ENCODE measurements around the gene TTN. TPM values are rescaled to one million over a fixed set of nuclear protein-coding genes. Genes with fewer than 3 reads are reported as not detected.

Gene TTN
- total RNA-seq, 1 donor from 2014 or later, result under 0.01 TPM

GRCh38 chr2:178830451-178830850, 23.2 kb upstream of the TTN start:
- TF ChIP-seq CTCF (IDR thresholded peaks at IDR 0.05; ENCODE audit: insufficient read depth, low read length, severe bottlenecking), result no peak

GRCh38 chr2:178829981-178830380, 22.8 kb upstream of the TTN start:
- FAIRE-seq, result no peak
- TF ChIP-seq CTCF (IDR thresholded peaks at IDR 0.05; ENCODE audit: insufficient read depth, low read length, severe bottlenecking), result no peak

More at GRCh38 chr2:178830451-178830850, 23.2 kb upstream of the TTN start:
- Histone ChIP-seq H3K4me3 (ENCODE audit: low read depth, low read length) (no peak overlapping the region), H3K27me3 (ENCODE audit: control insufficient read depth, insufficient read depth, low read length) (no peaks in the 10 kb centered on the region), H3K36me3 (ENCODE audit: control insufficient read depth, insufficient read depth, low read length) (no peaks in the 10 kb centered on the region)
- FAIRE-seq (no peak), DNase-seq (ENCODE audit: low read depth) (no peak)

GRCh38 chr2:178829299-178829960, 22.2 kb upstream of the TTN start:
- H3K36me3 ChIP-seq (ENCODE audit: control insufficient read depth, insufficient read depth, low read length), result no peaks in the 10 kb centered on the region
- H3K27me3 ChIP-seq (ENCODE audit: control insufficient read depth, insufficient read depth, low read length), result no peaks in the 10 kb centered on the region
- DNase-seq (ENCODE audit: low read depth) (no peak), FAIRE-seq (no peak)
- TF ChIP-seq CTCF (IDR thresholded peaks at IDR 0.05; ENCODE audit: insufficient read depth, low read length, severe bottlenecking), result no peak
- H3K4me3 ChIP-seq (ENCODE audit: low read depth, low read length), result no peak overlapping the region

More at GRCh38 chr2:178829981-178830380, 22.8 kb upstream of the TTN start:
- peak; percentile 28 for DNase-seq (ENCODE audit: low read depth)
- H3K36me3 ChIP-seq (ENCODE audit: control insufficient read depth, insufficient read depth, low read length), result no peaks in the 10 kb centered on the region
- H3K4me3 ChIP-seq (ENCODE audit: low read depth, low read length), result no peak overlapping the region
- no peaks in the 10 kb centered on the region for H3K27me3 ChIP-seq (ENCODE audit: control insufficient read depth, insufficient read depth, low read length)

- FAIRE-seq, result no peak
- Histone ChIP-seq H3K27me3 (ENCODE audit: control insufficient read depth, insufficient read depth, low read length) (no peaks in the 10 kb centered on the region), H3K4me3 (ENCODE audit: low read depth, low read length) (no peak overlapping the region), H3K36me3 (ENCODE audit: control insufficient read depth, insufficient read depth, low read length) (no peaks in the 10 kb centered on the region)
- no peak for DNase-seq (ENCODE audit: low read depth)
- TF ChIP-seq CTCF (IDR thresholded peaks at IDR 0.05; ENCODE audit: insufficient read depth, low read length, severe bottlenecking), result no peak
Measured at GRCh38 chr2:178828486-178828881, 21.3 kb upstream of the TTN start.

- Histone ChIP-seq H3K4me3 (ENCODE audit: low read depth, low read length) (no peak overlapping the region), H3K36me3 (ENCODE audit: control insufficient read depth, insufficient read depth, low read length) (no peaks in the 10 kb centered on the region), H3K27me3 (ENCODE audit: control insufficient read depth, insufficient read depth, low read length) (no peaks in the 10 kb centered on the region)
- DNase-seq (ENCODE audit: low read depth), result no peak
- no peak for FAIRE-seq
- TF ChIP-seq CTCF (IDR thresholded peaks at IDR 0.05; ENCODE audit: insufficient read depth, low read length, severe bottlenecking), result no peak
Measured at GRCh38 chr2:178827739-178828485, 20.7 kb upstream of the TTN start.
